NOMO-1 (cell line): ENCODE data around the gene COL17A1.

ENCODE experiments used
- DNase-seq, 2 experiments: peaks; one replicate each; lab custom pipeline; 2025; ENCODE audit not compliant: unreplicated experiment in 2 of 2; lab: John Stamatoyannopoulos, UW

COL17A1 gene

GRCh38 chr10:104034401-104035193 is 51.1 kb downstream of the COL17A1 start:
- DNase-seq = no peak

- DNase-seq = no peak
Observed at GRCh38 chr10:104033966-104034365, 51.7 kb downstream of the COL17A1 start.

- DNase-seq = no peak
Observed at GRCh38 chr10:104033401-104033930, 52.2 kb downstream of the COL17A1 start.

- peak; percentile 45 to 63 for DNase-seq
Observed at GRCh38 chr10:104032144-104032775, 53.4 kb downstream of the COL17A1 start.

GRCh38 chr10:104031631-104032030 is 54.0 kb downstream of the COL17A1 start:
- no peak for DNase-seq

- no peak for DNase-seq
Observed at GRCh38 chr10:104029521-104029860, 56.2 kb downstream of the COL17A1 start.

- no peak for DNase-seq
Observed at GRCh38 chr10:104028823-104029520, 56.7 kb downstream of the COL17A1 start.

- no peak for DNase-seq
Observed at GRCh38 chr10:104028146-104028545, 57.5 kb downstream of the COL17A1 start.

- DNase-seq = no peak
Observed at GRCh38 chr10:104026762-104027161, 58.9 kb downstream of the COL17A1 start.

- DNase-seq = no peak
Observed at GRCh38 chr10:104025524-104025923, 60.2 kb downstream of the COL17A1 start.

- DNase-seq = no peak
Observed at GRCh38 chr10:104022026-104022425, 63.7 kb downstream of the COL17A1 start.

GRCh38 chr10:104021246-104021645 is 64.4 kb downstream of the COL17A1 start:
- DNase-seq = no peak

- DNase-seq = no peak
Observed at GRCh38 chr10:104020020-104020419, 65.7 kb downstream of the COL17A1 start.

GRCh38 chr10:104018471-104018870 is 67.2 kb downstream of the COL17A1 start:
- no peak for DNase-seq

GRCh38 chr10:104016661-104017060 is 69.0 kb downstream of the COL17A1 start:
- no peak for DNase-seq

GRCh38 chr10:104014176-104014575 is 71.5 kb downstream of the COL17A1 start:
- no peak for DNase-seq

GRCh38 chr10:104013489-104013888 is 72.2 kb downstream of the COL17A1 start:
- DNase-seq = no peak

GRCh38 chr10:104011904-104012303 is 73.8 kb downstream of the COL17A1 start:
- no peak for DNase-seq

- DNase-seq = no peak
Observed at GRCh38 chr10:104005172-104005863, 80.4 kb downstream of the COL17A1 start.

GRCh38 chr10:104002911-104003310 is 82.8 kb downstream of the COL17A1 start:
- DNase-seq = peak; percentile 10 to 32

GRCh38 chr10:103998805-103999204 is 86.9 kb downstream of the COL17A1 start:
- DNase-seq = no peak
